Heart right ventricle (tissue), 16 donors: ENCODE measurements around the gene TDRD7. TPM values are rescaled to one million over a fixed set of nuclear protein-coding genes. Genes with fewer than 3 reads are reported as not detected.

Experiments used
- ATAC-seq, 8 donors: fragments of 200-7000 bp; cut with Tn5 transposase; one replicate each; pipeline ENCODE4 v1.9.1; 2020; ENCODE audit warnings: mild to moderate bottlenecking in 8 of 8, moderate library complexity in 8 of 8, moderate number of reproducible peaks in 1 of 8
- DNase-seq, 2 donors: peaks; one replicate each; pipeline ENCODE4 v3.0.0-alpha.2; 2020
- H3K27ac ChIP-seq, 10 donors: fragments of 200-600 bp; sonication (generic) in 2 of 10; one replicate each; pipeline versions ENCODE4 v1.5.0 to v1.8.0; 2020 to 2022; ENCODE audit warnings: mild to moderate bottlenecking in 3 of 10
- H3K27me3 ChIP-seq, 7 donors: fragments of 200-600 bp; one replicate each; pipeline ENCODE4 v1.8.0; 2021 to 2022; ENCODE audit warnings: mild to moderate bottlenecking in 2 of 7
- H3K36me3 ChIP-seq, 9 donors: fragments of 200-600 bp; sonication (generic) in 1 of 9; one replicate each; pipeline versions ENCODE4 v1.5.0 to v1.8.0; 2020 to 2022; ENCODE audit warnings: mild to moderate bottlenecking in 2 of 9
- H3K4me1 ChIP-seq, 9 donors: fragments of 200-600 bp; sonication (generic) in 1 of 9; one replicate each; pipeline versions ENCODE4 v1.5.0 to v1.8.0; 2020 to 2022; ENCODE audit warnings: mild to moderate bottlenecking in 4 of 9
- H3K4me3 ChIP-seq, 10 donors: fragments of 200-600 bp; sonication (generic) in 2 of 10; one replicate each; pipeline versions ENCODE4 v1.5.0 to v1.8.0; 2020 to 2022; ENCODE audit warnings: mild to moderate bottlenecking in 7 of 10, moderate library complexity in 2 of 10
- H3K9me3 ChIP-seq, 11 donors: fragments of 200-600 bp in 10 of 11; sonication (generic) in 2 of 11; one replicate each; pipeline versions ENCODE4 v1.5.0 to v1.8.0; 2013 to 2022; ENCODE audit warnings: mild to moderate bottlenecking in 2 of 11, control low read depth in 1 of 11, moderate library complexity in 1 of 11
- WGBS, 2 donors: extraction: QIAGEN DNeasy Blood & Tissue Kit; methylation state at CpG; one replicate each; pipeline ENCODE4 v1.1.7; 2013; ENCODE audit warnings: inconsistent platforms in 1 of 2; 5-methylcytosine and 5-hydroxymethylcytosine counted together
- intact Hi-C, 10 donors: fragments of 100-400 bp; cut with DNase I; formaldehyde crosslinking; loops; one replicate each; pipeline versions ENCODE4 v1.11.1 to v1.14.2; 2022
- polyA plus RNA-seq, 2 donors: library from polyadenylated mRNA; stranded (reverse); fragments of 200-250 nt; gene quantifications; one replicate each; pipeline ENCODE4 v1.2.3, GENCODE V29; 2013
- total RNA-seq, 10 donors: library from RNA; stranded (reverse); fragmentation: NEBNext Ultra II Directional in 3 of 10; extraction: Animal tissue kit (Norgen Biotek cat#: 25700) in 3 of 10; gene quantifications; one replicate each; pipeline versions ENCODE4 v1.2.1 to v1.2.4, GENCODE V29; 2021 to 2023
- TF ChIP-seq, protein P1 (sequence below), 9 donors: fragments of 200-600 bp; sonication (generic) in 2 of 9; IDR thresholded peaks; one replicate each; pipeline versions ENCODE4 v1.5.0 to v1.8.0; 2021 to 2022; ENCODE audit warnings: antibody characterized with exemption in 9 of 9, mild to moderate bottlenecking in 5 of 9, moderate library complexity in 1 of 9
- donor health status: Arrhythmogenic right ventricular cardiomyopathy.
- donor health status: ischemic (EF 13 %, LVEDD 7.1; RV severe dilation, severe dysfunction).
- donor health status: healthy with polysubstance abuse.
- donor health status: DM: no; HTN: yes; CAD: no.
- donor health status: DM: no; HTN: no; CAD: no.
- donor health status: ischemic (EF 25% LVEDD 6.9; RV normal size, moderate dysfunction).
- donor health status: ischemic (EF 25% LVEDD 5.7; RV mildly dilated, moderate dysfunction).
- donor health status: healthy.
- donor health status: DM: yes; HTN: yes; CAD: no.
- donor health status: Ischemic cardiomyopathy.
- donor health status: ischemic (EF 35%, LVEDD 5.7; RV mildly dilated, moderate dysfunction).
- donor health status: nonischemic (EF 11% LVEDD 7.7; RV severe dilation, severe dysfunction).
- donor health status: DM: yes; HTN: yes; CAD: no.
- donor health status: PGD.
- donor health status: ischemic (EF 29% LVEDD 5.4; RV normal size, mild dysfunction).
- donor health status: nonischemic (EF 23%, LVEDD 6.1; RV moderate dilation, normal function).

TDRD7 gene
- total and polyA plus RNA-seq, 12 donors = 4.0 to 12.8 (median 8.0) TPM

DNA sequence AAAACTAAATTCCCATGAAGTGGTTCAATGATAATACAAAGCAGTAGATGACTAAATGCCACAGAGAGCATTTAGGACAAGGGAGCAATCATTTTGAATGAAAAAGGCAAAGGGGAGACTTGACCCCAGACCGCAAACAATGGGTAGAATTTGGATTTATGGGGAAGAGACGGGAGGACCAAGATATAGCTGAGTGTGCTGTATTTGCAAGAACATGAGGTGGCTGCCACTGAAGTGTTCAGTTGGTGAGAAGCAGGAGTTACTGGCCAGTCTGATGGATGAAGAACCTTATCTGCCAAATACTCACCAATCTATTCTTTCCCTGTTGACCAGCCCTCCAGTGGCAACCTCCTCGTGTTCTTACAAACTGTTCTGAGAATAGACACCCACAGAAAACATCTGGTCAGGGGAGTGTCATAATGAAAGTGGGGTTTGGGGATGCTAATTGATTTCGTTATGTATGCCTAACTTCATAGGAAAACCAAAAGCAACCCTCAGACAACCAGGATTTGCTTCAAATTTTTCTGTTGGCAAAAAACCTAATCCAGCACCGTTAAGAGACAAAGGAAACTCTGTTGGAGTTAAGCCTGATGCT lies 19.8 kb downstream of the TDRD7 start:
- DNase-seq (no peak), ATAC-seq (no peak)
- intact Hi-C loops = no loop called here
- H3K4me1 ChIP-seq = peaks cover 0 to under 1% (median 0%) of the 10 kb centered on the region in 9 donors
- no peak overlapping the region for H3K4me3 ChIP-seq
- no peaks in the 10 kb centered on the region for H3K9me3 ChIP-seq
- WGBS, 2 donors = 86 to 89% methylated on average over 5 of the region's 5 CpGs
- no peaks in the 10 kb centered on the region for H3K27me3 ChIP-seq
- TF ChIP-seq, protein P1, sequence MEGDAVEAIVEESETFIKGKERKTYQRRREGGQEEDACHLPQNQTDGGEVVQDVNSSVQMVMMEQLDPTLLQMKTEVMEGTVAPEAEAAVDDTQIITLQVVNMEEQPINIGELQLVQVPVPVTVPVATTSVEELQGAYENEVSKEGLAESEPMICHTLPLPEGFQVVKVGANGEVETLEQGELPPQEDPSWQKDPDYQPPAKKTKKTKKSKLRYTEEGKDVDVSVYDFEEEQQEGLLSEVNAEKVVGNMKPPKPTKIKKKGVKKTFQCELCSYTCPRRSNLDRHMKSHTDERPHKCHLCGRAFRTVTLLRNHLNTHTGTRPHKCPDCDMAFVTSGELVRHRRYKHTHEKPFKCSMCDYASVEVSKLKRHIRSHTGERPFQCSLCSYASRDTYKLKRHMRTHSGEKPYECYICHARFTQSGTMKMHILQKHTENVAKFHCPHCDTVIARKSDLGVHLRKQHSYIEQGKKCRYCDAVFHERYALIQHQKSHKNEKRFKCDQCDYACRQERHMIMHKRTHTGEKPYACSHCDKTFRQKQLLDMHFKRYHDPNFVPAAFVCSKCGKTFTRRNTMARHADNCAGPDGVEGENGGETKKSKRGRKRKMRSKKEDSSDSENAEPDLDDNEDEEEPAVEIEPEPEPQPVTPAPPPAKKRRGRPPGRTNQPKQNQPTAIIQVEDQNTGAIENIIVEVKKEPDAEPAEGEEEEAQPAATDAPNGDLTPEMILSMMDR (IDR thresholded peaks at IDR 0.05) = no peak
- peaks cover 0 to 79% (median 23%) of the 10 kb centered on the region in 9 donors for H3K36me3 ChIP-seq
- no peak overlapping the region for H3K27ac ChIP-seq

DNA sequence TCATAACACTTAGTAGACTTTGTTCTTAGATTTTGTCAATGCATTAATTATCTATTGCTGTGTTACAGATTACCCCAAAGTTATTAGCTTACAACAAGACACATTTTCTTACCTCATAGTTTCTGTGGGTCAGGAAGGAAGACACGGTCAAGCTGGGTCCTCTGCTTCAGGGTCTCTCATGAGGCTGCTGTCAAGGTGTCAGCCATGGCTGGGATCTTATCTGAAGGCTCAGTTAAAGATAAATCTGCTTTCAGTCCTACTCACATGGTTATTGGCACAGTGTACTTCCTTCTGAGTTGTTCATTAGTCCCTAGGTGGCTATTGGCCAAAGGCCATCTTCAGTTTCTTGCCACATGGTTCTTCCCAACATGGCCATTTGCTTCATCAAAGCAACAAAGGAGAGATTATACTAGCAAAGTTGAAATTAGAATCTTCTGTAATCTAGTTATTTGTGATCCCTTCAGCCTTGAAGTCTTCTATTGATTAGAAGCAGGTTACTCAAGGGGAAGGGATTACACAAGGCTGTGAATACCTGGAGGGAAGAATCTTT lies 25.2 kb downstream of the TDRD7 start:
- intact Hi-C loops = no loop called here
- TF ChIP-seq, protein P1 (IDR thresholded peaks at IDR 0.05) = no peak
- Histone ChIP-seq H3K27ac (no peak overlapping the region), H3K4me1 (peaks cover 0 to 6% (median 0%) of the 10 kb centered on the region in 9 donors), H3K9me3 (no peaks in the 10 kb centered on the region), H3K27me3 (no peaks in the 10 kb centered on the region), H3K36me3 (peaks cover 0 to 86% (median 20%) of the 10 kb centered on the region in 9 donors), H3K4me3 (no peak overlapping the region)
- ATAC-seq (no peak), DNase-seq (no peak)
- 74 to 83% methylated on average over 1 of the region's 1 CpG for WGBS, 2 donors

DNA sequence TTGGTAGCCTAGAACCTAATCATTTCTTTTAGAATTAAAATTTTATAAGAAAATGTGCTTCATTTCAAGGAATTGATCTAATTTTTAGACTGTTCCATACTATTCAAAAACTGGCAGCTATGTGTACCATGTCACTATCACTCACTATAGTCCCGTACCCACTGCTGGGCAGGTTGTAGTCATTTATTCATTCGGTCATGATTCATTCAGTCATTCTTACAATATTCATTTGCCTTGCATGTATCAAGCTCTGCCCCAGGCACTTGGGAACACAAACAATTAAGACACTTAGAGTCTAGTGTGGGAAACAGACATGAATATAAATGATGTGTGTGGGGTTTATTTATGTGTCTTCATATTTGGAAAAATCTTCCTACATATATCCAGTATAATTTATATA lies 26.4 kb downstream of the TDRD7 start:
- no peak for ATAC-seq
- peaks cover 0 to 80% (median 14%) of the 10 kb centered on the region in 9 donors for H3K36me3 ChIP-seq
- intact Hi-C loops = no loop called here

DNA sequence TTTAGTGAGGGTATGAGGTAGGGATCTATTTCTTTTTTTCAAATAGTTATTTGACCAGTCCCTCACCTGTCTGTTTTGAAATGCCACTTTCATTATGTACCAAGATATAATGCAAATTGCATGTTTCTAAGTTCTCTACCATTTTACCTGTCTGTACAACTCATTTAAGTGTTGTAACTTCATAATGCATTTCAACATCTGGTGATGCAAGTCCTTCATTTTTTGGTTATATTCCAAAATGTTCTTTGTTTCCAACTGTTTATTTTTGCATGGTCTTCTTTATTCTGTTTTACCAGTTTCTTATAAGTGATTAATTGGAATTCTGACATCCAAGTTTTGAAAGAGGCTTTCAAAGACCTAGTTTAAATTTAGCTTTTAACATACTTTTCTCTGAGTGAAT lies 26.8 kb downstream of the TDRD7 start:
- Histone ChIP-seq H3K27me3 (no peaks in the 10 kb centered on the region), H3K9me3 (no peaks in the 10 kb centered on the region), H3K4me3 (no peak overlapping the region), H3K36me3 (peaks cover 0 to 77% (median 12%) of the 10 kb centered on the region in 9 donors), H3K27ac (no peak overlapping the region), H3K4me1 (peaks cover 0 to 6% (median 0%) of the 10 kb centered on the region in 9 donors)
- ATAC-seq = no peak
- intact Hi-C loops = no loop called here
- no peak for DNase-seq
- TF ChIP-seq, protein P1 (IDR thresholded peaks at IDR 0.05) = no peak

More for the DNA sequence above, 26.4 kb downstream of the TDRD7 start:
- TF ChIP-seq, protein P1 (IDR thresholded peaks at IDR 0.05) = no peak
- Histone ChIP-seq H3K4me1 (peaks cover 0 to 6% (median 0%) of the 10 kb centered on the region in 9 donors), H3K9me3 (no peaks in the 10 kb centered on the region), H3K27ac (no peak overlapping the region), H3K4me3 (no peak overlapping the region), H3K27me3 (no peaks in the 10 kb centered on the region)
- DNase-seq = no peak
- 96 to 99% methylated on average over 2 of the region's 2 CpGs for WGBS, 2 donors
